GM23338 (cell line): Measurements from ENCODE around the gene SDR39U1. TPM values are rescaled to one million over a fixed set of nuclear protein-coding genes. Genes with fewer than 3 reads are reported as not detected.

Source experiments
- ATAC-seq: fragments of 200-7000 bp; cut with Tn5 transposase; 3 replicates; pipeline ENCODE4 v1.9.1; 2020
- DNase-seq: peaks from one replicate; pipeline ENCODE4 v3.0.0-alpha.2; 2015; ENCODE audit warnings: low spot score
- H2AFZ ChIP-seq: fragments of 200-600 bp; sonication (generic); 2 replicates; pipeline ENCODE4 v1.8.0; 2016; ENCODE audit warnings: antibody characterized with exemption, mild to moderate bottlenecking, moderate library complexity
- H3F3A ChIP-seq: fragments of 200-600 bp; sonication (generic); replicated peaks from 2 replicates; pipeline ENCODE4 v1.8.0; 2017; ENCODE audit warnings: antibody characterized with exemption, mixed run types, low read depth
- H3K27ac ChIP-seq: fragments of 200-600 bp; sonication (generic); 2 replicates; pipeline ENCODE4 v1.6.1; 2016; ENCODE audit warnings: low read depth
- H3K27me3 ChIP-seq: fragments of 200-600 bp; sonication (generic); 2 replicates; pipeline ENCODE4 v1.8.0; 2016; ENCODE audit warnings: mild to moderate bottlenecking, mixed run types, moderate library complexity; ENCODE audit not compliant: insufficient read depth
- H3K36me3 ChIP-seq: fragments of 200-600 bp; sonication (generic); 2 replicates; pipeline ENCODE4 v1.8.0; 2016; ENCODE audit warnings: mild to moderate bottlenecking; ENCODE audit not compliant: insufficient read depth
- H3K4me1 ChIP-seq: fragments of 200-600 bp; sonication (generic); 2 replicates; pipeline ENCODE4 v1.8.0; 2016; ENCODE audit warnings: mild to moderate bottlenecking, moderate library complexity; ENCODE audit not compliant: insufficient read depth
- H3K4me2 ChIP-seq: fragments of 200-600 bp; sonication (generic); 2 replicates; pipeline ENCODE4 v1.7.1; 2017; ENCODE audit warnings: mixed run types
- H3K4me3 ChIP-seq: fragments of 200-600 bp; sonication (generic); 2 replicates; pipeline ENCODE4 v1.6.1; 2016; ENCODE audit warnings: mixed run types
- H3K79me2 ChIP-seq: fragments of 200-600 bp; sonication (generic); replicated peaks from 2 replicates; pipeline ENCODE4 v1.8.0; 2017; ENCODE audit warnings: mild to moderate bottlenecking; ENCODE audit not compliant: insufficient read depth
- H3K9me2 ChIP-seq: fragments of 200-600 bp; sonication (generic); 2 replicates; pipeline ENCODE4 v1.8.0; 2017; ENCODE audit not compliant: insufficient read depth
- H4K20me1 ChIP-seq: fragments of 200-600 bp; sonication (generic); replicated peaks from 2 replicates; pipeline ENCODE4 v1.8.0; 2017; ENCODE audit warnings: mild to moderate bottlenecking; ENCODE audit not compliant: insufficient read depth
- H3K27ac Mint-ChIP-seq: 2 replicates; pipeline ENCODE4 v1.8.0; 2020; ENCODE audit warnings: inconsistent platforms, mild to moderate bottlenecking, moderate library complexity, mixed read lengths
- H3K27me3 Mint-ChIP-seq: 3 replicates; pipeline ENCODE4 v1.8.0; 2022; ENCODE audit warnings: low read depth, mild to moderate bottlenecking, moderate library complexity, mixed read lengths, inconsistent platforms; ENCODE audit not compliant: insufficient read depth, poor library complexity
- H3K36me3 Mint-ChIP-seq: 3 replicates; pipeline ENCODE4 v1.8.0; 2021; ENCODE audit warnings: low read depth, mild to moderate bottlenecking, inconsistent platforms, moderate library complexity, mixed read lengths
- H3K4me1 Mint-ChIP-seq: 3 replicates; pipeline ENCODE4 v1.8.0; 2020; ENCODE audit warnings: mild to moderate bottlenecking, inconsistent platforms, mixed read lengths
- H3K4me3 Mint-ChIP-seq: 3 replicates; pipeline ENCODE4 v1.8.0; 2021; ENCODE audit warnings: moderate library complexity, mild to moderate bottlenecking, inconsistent platforms, mixed read lengths
- H3K9me3 Mint-ChIP-seq: 3 replicates; pipeline ENCODE4 v1.8.0; 2020; ENCODE audit warnings: moderate library complexity, mild to moderate bottlenecking, inconsistent platforms, mixed read lengths
- POLR2AphosphoS5 ChIP-seq: IDR thresholded peaks from 2 replicates; pipeline ENCODE4 v1.6.1; 2016; ENCODE audit warnings: antibody characterized with exemption, low read depth
- polyA plus RNA-seq: library from polyadenylated mRNA; unstranded; fragments of >200 nt; fragmentation: Nextera tagmentation; extraction: Ambion mirVana; gene quantifications from 2 replicates; pipeline ENCODE4 v1.2.1, GENCODE V29; 2016
- total RNA-seq: library from RNA; depleted of rRNA; stranded (reverse); fragments of >200 nt; shearing (Covaris generic); gene quantifications from 2 replicates; pipeline ENCODE4 v1.2.3, GENCODE V29; 2014
- TF ChIP-seq, protein P1 (sequence below), 2 experiments: fragments of 200-600 bp in 1 of 2; sonication (generic) in 1 of 2; conservative IDR thresholded peaks; 2 replicates each; pipeline versions ENCODE4 v1.5.1 to v1.6.1; 2016 to 2017; ENCODE audit warnings: antibody characterized with exemption in 2 of 2, low read depth in 2 of 2, mild to moderate bottlenecking in 2 of 2, moderate library complexity in 1 of 2
- TF ChIP-seq, protein P2 (sequence below): fragments of 250-450 bp; sonication (Bioruptor Pico); IDR thresholded peaks from 2 replicates; pipeline ENCODE4 v1.5.0; 2020; ENCODE audit warnings: mild to moderate bottlenecking, moderate library complexity

SDR39U1 gene
- total and polyA plus RNA-seq, 2 experiments from 2014 or later, result 22.9 to 66.5 TPM

DNA sequence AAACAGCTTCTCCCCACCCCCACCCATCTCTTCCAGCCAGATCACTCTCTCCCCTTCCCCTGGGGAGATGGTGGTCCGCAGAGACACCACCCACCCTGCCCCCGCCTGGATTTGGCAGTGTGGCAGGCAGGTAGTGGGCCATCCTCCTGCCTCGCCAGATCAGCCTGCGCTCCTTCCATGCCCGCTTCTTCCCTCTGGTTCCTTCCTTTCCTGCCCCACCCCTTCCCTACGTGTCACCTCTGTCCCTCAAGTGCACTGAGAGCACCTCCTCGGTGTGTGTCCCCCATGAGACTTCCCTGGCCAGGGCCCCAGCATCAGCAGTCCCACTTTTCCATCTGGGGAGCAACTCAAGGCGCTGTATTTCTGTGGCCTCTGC is 43.1 kb downstream of the SDR39U1 start:
- DNase-seq (peak; percentile 41), ATAC-seq (peak; percentile 18)
- Mint-ChIP-seq H3K9me3 (no peaks in the 10 kb centered on the region), H3K36me3 (no peaks in the 10 kb centered on the region), H3K4me1 (peaks cover 58% of the 10 kb centered on the region), H3K27ac (no peak overlapping the region), H3K27me3 (peaks cover 14% of the 10 kb centered on the region), H3K4me3 (peak overlapping the region; percentile 79)
- no peaks in the 10 kb centered on the region for H3K36me3 ChIP-seq
- no peaks in the 10 kb centered on the region; the same call in 1 of the 2 replicates for H4K20me1 ChIP-seq
- H3K4me2 ChIP-seq, result peak overlapping the region; percentile 97
- H3K79me2 ChIP-seq, result no peaks in the 10 kb centered on the region
- peak overlapping the region; percentile 86 for H3K4me3 ChIP-seq
- no peak overlapping the region for H3K27ac ChIP-seq
- H3K27me3 ChIP-seq, result peaks cover 18% of the 10 kb centered on the region; the same call in 1 of the 2 replicates
- peak overlapping the region; percentile 94 for H2AFZ ChIP-seq
- peaks cover 15% of the 10 kb centered on the region; the same call in 1 of the 2 replicates for H3K4me1 ChIP-seq
- H3F3A ChIP-seq, result no peaks in the 10 kb centered on the region
- H3K9me2 ChIP-seq, result no peaks in the 10 kb centered on the region
- TF ChIP-seq, protein P1, sequence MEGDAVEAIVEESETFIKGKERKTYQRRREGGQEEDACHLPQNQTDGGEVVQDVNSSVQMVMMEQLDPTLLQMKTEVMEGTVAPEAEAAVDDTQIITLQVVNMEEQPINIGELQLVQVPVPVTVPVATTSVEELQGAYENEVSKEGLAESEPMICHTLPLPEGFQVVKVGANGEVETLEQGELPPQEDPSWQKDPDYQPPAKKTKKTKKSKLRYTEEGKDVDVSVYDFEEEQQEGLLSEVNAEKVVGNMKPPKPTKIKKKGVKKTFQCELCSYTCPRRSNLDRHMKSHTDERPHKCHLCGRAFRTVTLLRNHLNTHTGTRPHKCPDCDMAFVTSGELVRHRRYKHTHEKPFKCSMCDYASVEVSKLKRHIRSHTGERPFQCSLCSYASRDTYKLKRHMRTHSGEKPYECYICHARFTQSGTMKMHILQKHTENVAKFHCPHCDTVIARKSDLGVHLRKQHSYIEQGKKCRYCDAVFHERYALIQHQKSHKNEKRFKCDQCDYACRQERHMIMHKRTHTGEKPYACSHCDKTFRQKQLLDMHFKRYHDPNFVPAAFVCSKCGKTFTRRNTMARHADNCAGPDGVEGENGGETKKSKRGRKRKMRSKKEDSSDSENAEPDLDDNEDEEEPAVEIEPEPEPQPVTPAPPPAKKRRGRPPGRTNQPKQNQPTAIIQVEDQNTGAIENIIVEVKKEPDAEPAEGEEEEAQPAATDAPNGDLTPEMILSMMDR (conservative IDR thresholded peaks at IDR 0.05; ENCODE audit: low read depth in 2 of 2), result no peak

DNA sequence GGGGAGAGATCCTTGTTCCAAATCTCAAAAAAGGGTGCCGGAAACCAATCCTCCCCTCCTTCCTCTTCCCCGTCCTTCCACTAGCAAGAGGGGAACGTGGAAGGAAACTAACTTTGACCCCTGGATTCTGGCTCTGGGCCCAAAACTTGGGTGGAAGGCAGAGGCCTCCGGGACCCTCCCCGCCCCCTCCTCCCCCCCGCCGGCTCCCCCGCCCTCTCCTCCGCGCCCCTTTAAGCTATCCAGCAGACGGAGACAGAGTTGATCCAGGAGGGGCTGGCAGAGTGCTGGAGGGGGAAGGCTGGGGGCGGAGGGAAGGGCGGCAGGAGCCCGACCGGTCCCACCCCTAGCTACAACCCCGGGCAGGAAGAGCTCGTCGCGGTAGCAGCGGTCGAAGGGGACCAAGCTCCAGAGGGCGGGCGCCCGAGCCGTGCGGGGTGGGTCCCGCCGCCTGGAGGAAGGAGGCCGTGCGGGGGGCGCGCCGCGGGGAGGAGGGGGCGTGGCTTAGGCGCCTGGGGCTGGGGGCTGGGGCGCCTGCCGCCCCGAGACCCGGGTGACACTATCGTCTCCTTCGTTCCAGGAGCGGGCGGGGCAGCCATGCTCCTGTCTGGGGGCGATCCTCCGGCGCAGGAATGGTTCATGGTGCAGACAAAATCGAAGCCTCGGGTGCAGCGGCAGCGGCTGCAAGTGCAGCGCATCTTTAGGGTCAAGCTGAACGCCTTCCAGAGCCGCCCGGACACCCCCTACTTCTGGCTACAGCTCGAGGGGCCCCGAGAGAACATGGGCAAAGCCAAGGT is 43.7 kb downstream of the SDR39U1 start, which contains the start of gene NYNRIN:
Gene NYNRIN (plus strand): TSS at position 351 of the 794 bp plus-strand sequence. CDS start 244 bp downstream, at position 595.
- ATAC-seq (peak; percentile 83), DNase-seq (peak; percentile 78)
- Mint-ChIP-seq H3K27me3 (peaks cover 14% of the 10 kb centered on the region), H3K4me1 (peaks cover 54% of the 10 kb centered on the region), H3K36me3 (no peaks in the 10 kb centered on the region), H3K4me3 (peak within 1 kb of the TSS; percentile 79), H3K27ac (no peak within 1 kb of the TSS), H3K9me3 (no peaks in the 10 kb centered on the region)
- Histone ChIP-seq H3K27me3 (peaks cover 18% of the 10 kb centered on the region; the same call in 1 of the 2 replicates), H4K20me1 (no peaks in the 10 kb centered on the region; the same call in 1 of the 2 replicates), H3K9me2 (no peaks in the 10 kb centered on the region), H3K36me3 (no peaks in the 10 kb centered on the region), H2AFZ (peak within 1 kb of the TSS; percentile 94), H3F3A (no peaks in the 10 kb centered on the region), H3K4me2 (peak within 1 kb of the TSS; percentile 97), H3K4me1 (peaks cover 15% of the 10 kb centered on the region; the same call in 1 of the 2 replicates), H3K27ac (no peak within 1 kb of the TSS), H3K4me3 (peak within 1 kb of the TSS; percentile 86), H3K79me2 (no peaks in the 10 kb centered on the region)
- peak; percentile 41 for TF ChIP-seq POLR2AphosphoS5
- TF ChIP-seq, protein P2, sequence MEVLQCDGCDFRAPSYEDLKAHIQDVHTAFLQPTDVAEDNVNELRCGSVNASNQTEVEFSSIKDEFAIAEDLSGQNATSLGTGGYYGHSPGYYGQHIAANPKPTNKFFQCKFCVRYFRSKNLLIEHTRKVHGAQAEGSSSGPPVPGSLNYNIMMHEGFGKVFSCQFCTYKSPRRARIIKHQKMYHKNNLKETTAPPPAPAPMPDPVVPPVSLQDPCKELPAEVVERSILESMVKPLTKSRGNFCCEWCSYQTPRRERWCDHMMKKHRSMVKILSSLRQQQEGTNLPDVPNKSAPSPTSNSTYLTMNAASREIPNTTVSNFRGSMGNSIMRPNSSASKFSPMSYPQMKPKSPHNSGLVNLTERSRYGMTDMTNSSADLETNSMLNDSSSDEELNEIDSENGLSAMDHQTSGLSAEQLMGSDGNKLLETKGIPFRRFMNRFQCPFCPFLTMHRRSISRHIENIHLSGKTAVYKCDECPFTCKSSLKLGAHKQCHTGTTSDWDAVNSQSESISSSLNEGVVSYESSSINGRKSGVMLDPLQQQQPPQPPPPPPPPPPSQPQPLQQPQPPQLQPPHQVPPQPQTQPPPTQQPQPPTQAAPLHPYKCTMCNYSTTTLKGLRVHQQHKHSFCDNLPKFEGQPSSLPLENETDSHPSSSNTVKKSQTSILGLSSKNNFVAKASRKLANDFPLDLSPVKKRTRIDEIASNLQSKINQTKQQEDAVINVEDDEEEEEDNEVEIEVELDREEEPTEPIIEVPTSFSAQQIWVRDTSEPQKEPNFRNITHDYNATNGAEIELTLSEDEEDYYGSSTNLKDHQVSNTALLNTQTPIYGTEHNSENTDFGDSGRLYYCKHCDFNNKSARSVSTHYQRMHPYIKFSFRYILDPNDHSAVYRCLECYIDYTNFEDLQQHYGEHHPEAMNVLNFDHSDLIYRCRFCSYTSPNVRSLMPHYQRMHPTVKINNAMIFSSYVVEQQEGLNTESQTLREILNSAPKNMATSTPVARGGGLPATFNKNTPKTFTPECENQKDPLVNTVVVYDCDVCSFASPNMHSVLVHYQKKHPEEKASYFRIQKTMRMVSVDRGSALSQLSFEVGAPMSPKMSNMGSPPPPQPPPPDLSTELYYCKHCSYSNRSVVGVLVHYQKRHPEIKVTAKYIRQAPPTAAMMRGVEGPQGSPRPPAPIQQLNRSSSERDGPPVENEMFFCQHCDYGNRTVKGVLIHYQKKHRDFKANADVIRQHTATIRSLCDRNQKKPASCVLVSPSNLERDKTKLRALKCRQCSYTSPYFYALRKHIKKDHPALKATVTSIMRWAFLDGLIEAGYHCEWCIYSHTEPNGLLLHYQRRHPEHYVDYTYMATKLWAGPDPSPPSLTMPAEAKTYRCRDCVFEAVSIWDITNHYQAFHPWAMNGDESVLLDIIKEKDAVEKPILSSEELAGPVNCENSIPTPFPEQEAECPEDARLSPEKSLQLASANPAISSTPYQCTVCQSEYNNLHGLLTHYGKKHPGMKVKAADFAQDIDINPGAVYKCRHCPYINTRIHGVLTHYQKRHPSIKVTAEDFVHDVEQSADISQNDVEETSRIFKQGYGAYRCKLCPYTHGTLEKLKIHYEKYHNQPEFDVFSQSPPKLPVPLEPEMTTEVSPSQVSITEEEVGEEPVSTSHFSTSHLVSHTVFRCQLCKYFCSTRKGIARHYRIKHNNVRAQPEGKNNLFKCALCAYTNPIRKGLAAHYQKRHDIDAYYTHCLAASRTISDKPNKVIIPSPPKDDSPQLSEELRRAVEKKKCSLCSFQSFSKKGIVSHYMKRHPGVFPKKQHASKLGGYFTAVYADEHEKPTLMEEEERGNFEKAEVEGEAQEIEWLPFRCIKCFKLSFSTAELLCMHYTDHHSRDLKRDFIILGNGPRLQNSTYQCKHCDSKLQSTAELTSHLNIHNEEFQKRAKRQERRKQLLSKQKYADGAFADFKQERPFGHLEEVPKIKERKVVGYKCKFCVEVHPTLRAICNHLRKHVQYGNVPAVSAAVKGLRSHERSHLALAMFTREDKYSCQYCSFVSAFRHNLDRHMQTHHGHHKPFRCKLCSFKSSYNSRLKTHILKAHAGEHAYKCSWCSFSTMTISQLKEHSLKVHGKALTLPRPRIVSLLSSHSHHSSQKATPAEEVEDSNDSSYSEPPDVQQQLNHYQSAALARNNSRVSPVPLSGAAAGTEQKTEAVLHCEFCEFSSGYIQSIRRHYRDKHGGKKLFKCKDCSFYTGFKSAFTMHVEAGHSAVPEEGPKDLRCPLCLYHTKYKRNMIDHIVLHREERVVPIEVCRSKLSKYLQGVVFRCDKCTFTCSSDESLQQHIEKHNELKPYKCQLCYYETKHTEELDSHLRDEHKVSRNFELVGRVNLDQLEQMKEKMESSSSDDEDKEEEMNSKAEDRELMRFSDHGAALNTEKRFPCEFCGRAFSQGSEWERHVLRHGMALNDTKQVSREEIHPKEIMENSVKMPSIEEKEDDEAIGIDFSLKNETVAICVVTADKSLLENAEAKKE, result no peak
